ENCODE results near the gene PTPN6. TPM values are rescaled to one million over a fixed set of nuclear protein-coding genes. Genes with fewer than 3 reads are reported as not detected.

Gene PTPN6
- total RNA-seq, 2 donors from 2014 or later = 30.6 to 43.2 TPM

DNA sequence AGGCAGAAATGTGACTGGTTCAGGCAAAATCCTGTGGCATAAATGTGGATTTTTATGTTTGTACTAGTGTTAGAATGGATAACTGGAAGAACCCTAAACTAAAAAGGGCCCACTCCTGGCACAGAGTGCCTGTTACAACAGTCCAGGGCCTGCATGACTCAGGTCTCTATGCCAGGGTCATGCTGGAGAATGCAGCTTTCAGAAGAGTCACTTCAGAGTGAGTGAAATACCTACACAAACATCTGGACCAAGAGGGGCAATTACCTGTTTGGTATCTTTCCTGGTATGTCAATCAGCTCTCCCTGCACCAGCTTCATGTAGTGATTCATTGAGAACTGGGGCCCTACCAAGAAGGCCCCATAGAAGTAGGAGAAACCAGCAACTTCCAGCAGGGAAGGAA, 29.6 kb downstream of the PTPN6 start:
- no peaks in the 10 kb centered on the region for H3K4me1 ChIP-seq (replicated peaks)
- H3K27me3 ChIP-seq (replicated peaks; ENCODE audit: insufficient read depth) = no peaks in the 10 kb centered on the region
- no peak overlapping the region for H3K27ac ChIP-seq
- intact Hi-C loops (cut with DNase I) = no loop called here
- H3K36me3 ChIP-seq = peaks cover 10 to 14% of the 10 kb centered on the region in 2 donors
- TF ChIP-seq POLR2A (IDR thresholded peaks at IDR 0.05) = no peak
- TF ChIP-seq POLR2AphosphoS5 (IDR thresholded peaks at IDR 0.05) = no peak
- TF ChIP-seq, protein P1, sequence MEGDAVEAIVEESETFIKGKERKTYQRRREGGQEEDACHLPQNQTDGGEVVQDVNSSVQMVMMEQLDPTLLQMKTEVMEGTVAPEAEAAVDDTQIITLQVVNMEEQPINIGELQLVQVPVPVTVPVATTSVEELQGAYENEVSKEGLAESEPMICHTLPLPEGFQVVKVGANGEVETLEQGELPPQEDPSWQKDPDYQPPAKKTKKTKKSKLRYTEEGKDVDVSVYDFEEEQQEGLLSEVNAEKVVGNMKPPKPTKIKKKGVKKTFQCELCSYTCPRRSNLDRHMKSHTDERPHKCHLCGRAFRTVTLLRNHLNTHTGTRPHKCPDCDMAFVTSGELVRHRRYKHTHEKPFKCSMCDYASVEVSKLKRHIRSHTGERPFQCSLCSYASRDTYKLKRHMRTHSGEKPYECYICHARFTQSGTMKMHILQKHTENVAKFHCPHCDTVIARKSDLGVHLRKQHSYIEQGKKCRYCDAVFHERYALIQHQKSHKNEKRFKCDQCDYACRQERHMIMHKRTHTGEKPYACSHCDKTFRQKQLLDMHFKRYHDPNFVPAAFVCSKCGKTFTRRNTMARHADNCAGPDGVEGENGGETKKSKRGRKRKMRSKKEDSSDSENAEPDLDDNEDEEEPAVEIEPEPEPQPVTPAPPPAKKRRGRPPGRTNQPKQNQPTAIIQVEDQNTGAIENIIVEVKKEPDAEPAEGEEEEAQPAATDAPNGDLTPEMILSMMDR (IDR thresholded peaks at IDR 0.05) = no peak
- no peak for DNase-seq (ENCODE audit: low spot score)
- no peak overlapping the region for H3K4me3 ChIP-seq
- no peaks in the 10 kb centered on the region for H3K9me3 ChIP-seq

DNA sequence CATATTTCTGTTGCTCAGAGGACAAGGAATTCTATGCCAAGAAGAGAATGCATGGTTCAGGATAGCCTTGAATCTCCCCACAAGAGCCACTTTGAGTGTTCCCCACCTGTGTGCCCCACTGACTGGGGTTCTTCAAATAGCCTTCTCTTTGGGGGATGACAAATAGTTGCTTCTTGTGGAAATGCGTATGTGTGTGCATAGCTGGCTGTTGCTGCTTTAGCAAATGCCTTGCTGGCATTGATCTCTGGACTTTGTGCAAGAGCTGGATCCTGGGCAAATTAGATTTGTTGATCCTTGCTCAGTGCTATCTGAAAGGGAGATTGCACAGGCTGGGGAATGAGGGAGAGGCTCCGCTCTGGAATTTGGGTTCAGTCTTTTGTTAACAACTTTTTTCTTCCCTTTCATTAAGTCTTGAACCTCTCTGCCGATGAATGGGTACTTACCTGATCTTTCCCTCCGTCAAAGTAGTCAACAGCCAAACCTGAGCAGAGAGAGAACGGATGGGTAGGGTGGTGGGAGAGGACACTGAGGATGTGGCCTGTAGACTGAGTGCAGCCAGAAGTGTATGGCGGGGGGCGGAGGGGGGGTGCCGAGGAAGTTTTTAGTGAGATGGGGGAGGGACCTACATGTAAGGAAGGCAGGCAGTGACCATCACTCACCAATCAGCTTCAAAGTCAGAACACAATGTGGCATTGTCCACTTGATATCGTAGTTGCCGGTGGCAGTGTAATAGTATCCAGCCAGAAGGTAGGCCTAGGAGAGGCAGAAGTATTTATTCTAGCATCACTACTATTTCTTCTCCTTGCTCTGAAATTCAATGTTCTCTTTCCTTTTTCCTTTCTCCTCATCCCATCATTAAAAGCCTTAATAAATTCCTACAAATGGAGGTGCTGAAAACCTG, 30.2 kb downstream of the PTPN6 start:
- 89% methylated on average over 10 of the region's 10 CpGs for WGBS
- no peak overlapping the region for H3K4me3 ChIP-seq
- H3K36me3 ChIP-seq = peaks cover 8 to 12% of the 10 kb centered on the region in 2 donors
- no peaks in the 10 kb centered on the region for H3K4me1 ChIP-seq (replicated peaks)
- intact Hi-C loops (cut with DNase I) = no loop called here
- no peak for DNase-seq (ENCODE audit: low spot score)
- no peak overlapping the region for H3K27ac ChIP-seq
- TF ChIP-seq POLR2A (IDR thresholded peaks at IDR 0.05) = no peak
- TF ChIP-seq, protein P1 (IDR thresholded peaks at IDR 0.05) = no peak
- TF ChIP-seq POLR2AphosphoS5 (IDR thresholded peaks at IDR 0.05) = no peak
- H3K9me3 ChIP-seq = no peaks in the 10 kb centered on the region
- no peaks in the 10 kb centered on the region for H3K27me3 ChIP-seq (replicated peaks; ENCODE audit: insufficient read depth)

DNA sequence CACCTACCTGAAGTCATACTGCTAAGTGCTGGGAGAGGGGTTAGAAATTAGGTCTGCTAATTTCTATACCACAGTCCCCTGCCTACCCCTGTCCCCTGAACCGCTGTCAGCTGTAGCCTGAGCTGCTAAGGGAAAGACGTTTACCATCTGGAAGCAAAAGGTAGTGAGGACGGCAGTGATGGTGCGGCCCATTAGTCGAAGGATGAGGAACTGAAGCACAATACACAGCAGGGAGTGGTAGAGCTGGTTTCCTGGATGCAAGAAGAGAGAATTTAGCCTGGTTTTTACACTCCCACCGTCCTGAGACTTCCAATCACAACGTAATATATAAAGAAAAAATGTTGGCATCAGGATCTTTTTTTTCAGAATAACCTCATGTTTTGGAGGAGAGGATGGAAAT, 31.4 kb downstream of the PTPN6 start:
- TF ChIP-seq POLR2A (IDR thresholded peaks at IDR 0.05) (no peak), POLR2AphosphoS5 (IDR thresholded peaks at IDR 0.05) (no peak)
- TF ChIP-seq, protein P1 (IDR thresholded peaks at IDR 0.05) = no peak
- H3K4me1 ChIP-seq (replicated peaks) = peaks cover 6% of the 10 kb centered on the region
- no peaks in the 10 kb centered on the region for H3K9me3 ChIP-seq
- intact Hi-C loops (cut with DNase I) = no loop called here
- peaks cover 8 to 12% of the 10 kb centered on the region in 2 donors for H3K36me3 ChIP-seq
- no peak overlapping the region for H3K4me3 ChIP-seq
- DNase-seq (ENCODE audit: low spot score) = no peak
- H3K27ac ChIP-seq = no peak overlapping the region
- WGBS = 86% methylated on average over 7 of the region's 7 CpGs
- H3K27me3 ChIP-seq (replicated peaks; ENCODE audit: insufficient read depth) = no peaks in the 10 kb centered on the region

DNA sequence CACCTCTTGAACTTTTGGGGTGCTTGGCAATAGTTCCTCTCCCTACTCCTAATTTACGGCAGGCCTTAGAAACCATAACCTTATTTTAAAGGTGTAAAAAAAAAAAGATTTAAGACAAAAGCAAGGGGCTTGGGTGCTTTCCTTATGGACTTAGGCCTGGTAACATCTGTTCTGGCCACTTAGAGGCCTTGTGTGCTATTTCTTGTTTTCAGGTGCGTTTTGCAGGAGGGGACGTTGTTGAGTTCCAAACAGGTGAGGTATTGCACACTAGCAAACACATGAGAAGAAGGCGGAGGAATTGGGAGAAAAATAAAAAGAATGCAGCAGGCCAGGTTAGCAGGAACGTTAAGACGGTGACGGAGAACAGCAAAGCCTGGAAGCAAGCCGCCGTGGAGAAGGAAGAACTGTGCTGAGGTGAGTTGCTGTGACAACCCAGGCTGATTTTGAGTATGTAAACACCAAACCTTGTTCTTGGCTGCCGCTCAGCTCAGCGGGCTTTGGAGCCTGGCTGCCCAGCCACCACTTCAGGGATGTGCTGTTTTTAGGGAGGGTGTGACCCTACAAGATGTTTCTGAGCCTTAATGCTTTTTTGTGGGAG, 36.9 kb downstream of the PTPN6 start:
- Histone ChIP-seq H3K27ac (peak overlapping the region; percentile 92 to 93), H3K36me3 (no peaks in the 10 kb centered on the region), H3K4me1 (replicated peaks) (peaks cover 13% of the 10 kb centered on the region), H3K9me3 (no peaks in the 10 kb centered on the region), H3K27me3 (replicated peaks; ENCODE audit: insufficient read depth) (no peaks in the 10 kb centered on the region), H3K4me3 (no peak overlapping the region)
- peak; percentile 83 for TF ChIP-seq POLR2AphosphoS5 (IDR thresholded peaks at IDR 0.05)
- TF ChIP-seq POLR2A (IDR thresholded peaks at IDR 0.05) = peak; percentile 27
- TF ChIP-seq, protein P1 (IDR thresholded peaks at IDR 0.05) = no peak
- DNase-seq (ENCODE audit: low spot score) = peak; percentile 94
- WGBS = 38% methylated on average over 11 of the region's 11 CpGs
- intact Hi-C loops (cut with DNase I) = no loop called here
